LNCAP (cell line): ENCODE data around the gene HIKESHI.

Experiments used
- TF ChIP-seq, protein P1 (sequence below): fragments of 450-650 bp; IDR thresholded peaks from 2 replicates; pipeline ENCODE4 v1.5.1; 2017; ENCODE audit warnings: mild to moderate bottlenecking

The HIKESHI gene

DNA sequence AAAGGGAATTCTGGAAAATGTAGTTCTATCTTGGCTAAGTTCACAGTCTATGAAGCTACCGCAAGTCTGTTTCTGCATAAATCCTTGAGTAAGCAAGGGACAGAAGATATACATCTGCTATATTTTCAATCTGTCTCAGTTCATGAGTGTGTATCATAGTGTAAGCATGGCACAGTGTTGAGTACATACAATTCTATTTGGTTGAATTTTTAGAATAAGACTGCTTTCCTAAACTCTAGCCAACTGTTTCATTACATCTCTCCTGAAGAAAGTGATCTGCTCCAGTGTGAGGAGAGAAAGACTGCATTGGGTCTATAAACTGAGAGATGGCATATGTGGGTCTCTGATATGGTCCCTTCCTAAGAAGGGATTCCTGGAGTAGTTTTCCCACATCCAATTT, 70.0 kb downstream of the HIKESHI start:
- TF ChIP-seq, protein P1, sequence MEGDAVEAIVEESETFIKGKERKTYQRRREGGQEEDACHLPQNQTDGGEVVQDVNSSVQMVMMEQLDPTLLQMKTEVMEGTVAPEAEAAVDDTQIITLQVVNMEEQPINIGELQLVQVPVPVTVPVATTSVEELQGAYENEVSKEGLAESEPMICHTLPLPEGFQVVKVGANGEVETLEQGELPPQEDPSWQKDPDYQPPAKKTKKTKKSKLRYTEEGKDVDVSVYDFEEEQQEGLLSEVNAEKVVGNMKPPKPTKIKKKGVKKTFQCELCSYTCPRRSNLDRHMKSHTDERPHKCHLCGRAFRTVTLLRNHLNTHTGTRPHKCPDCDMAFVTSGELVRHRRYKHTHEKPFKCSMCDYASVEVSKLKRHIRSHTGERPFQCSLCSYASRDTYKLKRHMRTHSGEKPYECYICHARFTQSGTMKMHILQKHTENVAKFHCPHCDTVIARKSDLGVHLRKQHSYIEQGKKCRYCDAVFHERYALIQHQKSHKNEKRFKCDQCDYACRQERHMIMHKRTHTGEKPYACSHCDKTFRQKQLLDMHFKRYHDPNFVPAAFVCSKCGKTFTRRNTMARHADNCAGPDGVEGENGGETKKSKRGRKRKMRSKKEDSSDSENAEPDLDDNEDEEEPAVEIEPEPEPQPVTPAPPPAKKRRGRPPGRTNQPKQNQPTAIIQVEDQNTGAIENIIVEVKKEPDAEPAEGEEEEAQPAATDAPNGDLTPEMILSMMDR: no peak

- TF ChIP-seq, protein P1: no peak
These were observed 70.5 kb downstream of the HIKESHI start for GRCh38 chr11:86372586-86372985.

DNA sequence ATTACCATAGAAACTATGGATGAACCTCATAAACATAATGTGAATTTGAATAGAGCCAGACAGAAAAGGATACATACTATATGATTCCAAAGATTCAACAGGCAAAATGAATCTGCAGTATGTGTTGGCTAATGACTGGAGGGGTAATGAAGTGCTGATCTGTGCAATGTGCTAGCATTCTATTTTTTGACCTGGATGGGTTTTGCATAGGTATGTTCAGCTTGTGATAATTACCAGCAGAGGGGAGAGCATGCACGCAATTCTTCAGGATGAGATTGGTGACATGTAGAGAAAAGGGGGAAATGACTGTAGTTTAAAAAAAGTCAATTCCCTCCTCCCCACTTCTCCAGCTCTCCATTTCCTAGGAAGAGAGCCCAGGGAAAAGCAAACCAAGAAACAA, 72.0 kb downstream of the HIKESHI start:
- TF ChIP-seq, protein P1: no peak

GRCh38 chr11:86374586-86374985, 72.5 kb downstream of the HIKESHI start, which contains the start of gene CCDC81:
TSS of gene CCDC81 (plus strand) at chr11:86374887. CDS start at chr11:86375164, 277 bp downstream.
- TF ChIP-seq, protein P1: no peak

GRCh38 chr11:86377972-86378371, 75.9 kb downstream of the HIKESHI start:
- TF ChIP-seq, protein P1: no peak

DNA sequence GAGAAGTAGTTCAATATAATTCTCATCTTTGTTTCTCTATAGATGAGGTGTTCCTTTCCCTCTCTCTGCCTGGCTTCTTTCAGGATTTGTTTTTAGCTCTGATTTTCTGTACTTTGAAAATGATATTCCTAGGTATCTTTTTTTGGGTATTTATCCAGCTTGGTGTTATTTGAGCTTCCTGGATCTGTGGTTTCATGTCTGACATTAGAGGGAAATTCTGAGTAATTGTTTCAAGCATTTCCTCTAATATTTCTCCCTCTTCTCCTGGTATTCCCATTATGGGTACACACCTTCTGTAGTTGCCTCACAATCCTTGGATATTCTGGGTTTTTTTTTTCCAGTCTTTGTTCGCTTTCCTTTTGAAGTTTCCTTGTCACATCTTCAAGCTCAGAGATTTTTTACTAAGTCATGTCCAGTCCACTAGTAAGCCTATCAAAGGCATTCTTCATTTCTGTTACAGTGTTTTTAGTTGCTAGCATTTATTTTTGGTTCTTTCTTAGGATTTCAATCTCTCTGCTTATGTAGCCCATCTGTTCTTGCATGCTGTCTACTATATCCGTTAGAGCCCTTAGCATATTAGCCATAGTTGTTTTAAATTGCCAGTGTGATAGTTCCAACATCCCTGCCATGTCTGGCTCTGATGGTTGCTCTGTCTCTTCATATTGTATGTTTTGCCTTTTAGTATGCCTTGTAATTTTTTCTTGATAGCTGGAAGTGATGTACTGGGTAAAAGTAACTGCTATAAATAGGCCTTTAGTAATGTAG, 78.4 kb downstream of the HIKESHI start:
- TF ChIP-seq, protein P1: no peak

DNA sequence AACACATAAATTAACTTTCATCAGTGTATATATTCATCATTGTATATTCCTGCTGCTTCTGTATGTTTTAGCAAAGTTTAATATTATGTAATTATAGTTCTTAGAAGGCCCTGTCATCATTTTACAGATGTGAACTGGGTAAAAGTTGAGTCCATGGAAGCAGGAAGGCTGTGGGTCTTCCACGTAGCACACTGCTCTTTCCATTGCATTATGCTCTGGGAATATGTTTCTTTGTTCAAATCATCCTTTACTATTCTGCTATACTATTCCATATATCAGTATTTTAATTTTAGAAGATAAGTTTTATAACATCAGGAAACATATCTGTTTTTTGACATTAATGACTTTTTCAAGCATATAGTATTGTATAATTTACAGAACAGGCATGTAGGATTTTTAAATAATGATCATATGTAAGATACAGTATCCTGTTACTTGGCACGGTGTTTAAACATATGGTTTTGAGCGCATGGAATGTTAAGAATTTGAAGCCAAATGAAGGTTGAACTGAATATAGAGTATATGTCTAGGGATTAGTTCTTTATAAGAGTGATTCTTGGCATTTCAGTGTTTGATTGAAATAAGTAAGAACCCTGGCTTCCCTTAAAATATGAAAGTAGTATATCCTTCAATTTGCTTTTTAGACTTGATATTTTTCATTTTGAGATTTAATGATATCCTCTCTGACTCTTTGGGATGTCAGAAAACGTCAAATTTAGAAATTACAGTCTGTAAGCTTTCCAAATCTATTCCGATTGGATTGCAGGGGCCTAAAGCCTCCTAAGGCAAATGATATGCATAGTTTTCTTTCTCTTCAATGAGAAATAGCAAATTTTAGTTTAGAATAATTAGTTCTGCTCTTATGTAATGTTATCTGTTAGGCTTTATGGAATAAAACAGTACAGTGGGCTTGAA, 81.3 kb downstream of the HIKESHI start:
- TF ChIP-seq, protein P1: no peak
